Activated CD8-positive, alpha-beta T cell treated with anti-CD3 and anti-CD28 coated beads for 36 hours (primary cell): ENCODE results near the gene FSIP1. TPM values are rescaled to one million over a fixed set of nuclear protein-coding genes. Genes with fewer than 3 reads are reported as not detected.

ENCODE experiments used
- ATAC-seq: fragments of 200-7000 bp; cut with Tn5 transposase; one replicate; pipeline ENCODE4 v1.10.0; 2021; ENCODE audit warnings: mild to moderate bottlenecking, moderate library complexity
- CTCF ChIA-PET: fragments of 350-600 bp; sonication (Branson Sonifier 250); formaldehyde crosslinking; loops from one replicate; lab custom pipeline; 2021; ENCODE audit warnings: antibody characterized with exemption; lab: Charles Lee
- POLR2A ChIA-PET: fragments of 350-600 bp; sonication (Branson Sonifier 250); formaldehyde crosslinking; loops from one replicate; lab custom pipeline; 2021; ENCODE audit warnings: antibody characterized with exemption; lab: Charles Lee
- DNase-seq: peaks from one replicate; pipeline ENCODE4 v3.0.0-alpha.2; 2020
- H3K27ac Mint-ChIP-seq: one replicate; pipeline ENCODE4 v1.8.0; 2021; ENCODE audit warnings: mild to moderate bottlenecking, mixed read lengths
- H3K27me3 Mint-ChIP-seq: one replicate; pipeline ENCODE4 v1.8.0; 2021; ENCODE audit warnings: mixed read lengths
- H3K36me3 Mint-ChIP-seq: one replicate; pipeline ENCODE4 v1.8.0; 2021; ENCODE audit warnings: low read depth, mixed read lengths
- H3K4me1 Mint-ChIP-seq: one replicate; pipeline ENCODE4 v1.8.0; 2021; ENCODE audit warnings: low read depth, mixed read lengths
- H3K4me3 Mint-ChIP-seq: one replicate; pipeline ENCODE4 v1.8.0; 2021; ENCODE audit warnings: mild to moderate bottlenecking, moderate library complexity, mixed read lengths
- H3K9me3 Mint-ChIP-seq: one replicate; pipeline ENCODE4 v1.8.0; 2021; ENCODE audit warnings: mixed read lengths
- CTCF ChIP-seq: fragments of 200-600 bp; IDR thresholded peaks from one replicate; pipeline ENCODE4 v1.8.0; 2022; ENCODE audit warnings: antibody characterized with exemption, mild to moderate bottlenecking
- intact Hi-C: fragments of 100-400 bp; cut with micrococcal nuclease; formaldehyde crosslinking; loops from one replicate; pipeline ENCODE4 v1.10.0; 2022
- total RNA-seq, 2 experiments: library from RNA; stranded (reverse); gene quantifications; one replicate each; pipeline ENCODE4 v1.2.3, GENCODE V29; 2021

Gene FSIP1
- total RNA-seq, 2 experiments from 2014 or later: 0.36 to 0.43 TPM

- intact Hi-C loops: no loop called here
Measured at GRCh38 chr15:39616731-39617455, 165.7 kb downstream of the FSIP1 start.

GRCh38 chr15:39613861-39614260 is 168.8 kb downstream of the FSIP1 start:
- ATAC-seq (no peak), DNase-seq (no peak)
- ChIA-PET POLR2A (no interaction called here), CTCF (no interaction called here)
- H3K27me3 Mint-ChIP-seq: no peaks in the 10 kb centered on the region
- peaks cover 22% of the 10 kb centered on the region for H3K9me3 Mint-ChIP-seq
- peaks cover 11% of the 10 kb centered on the region for H3K36me3 Mint-ChIP-seq
- no peak for TF ChIP-seq CTCF
- intact Hi-C loops: no loop called here
- no peak overlapping the region for H3K27ac Mint-ChIP-seq
- no peaks in the 10 kb centered on the region for H3K4me1 Mint-ChIP-seq
- no peak overlapping the region for H3K4me3 Mint-ChIP-seq

More at GRCh38 chr15:39616731-39617455, 165.7 kb downstream of the FSIP1 start:
- no peak for TF ChIP-seq CTCF
- no peak overlapping the region for H3K27ac Mint-ChIP-seq
- POLR2A ChIA-PET: no interaction called here
- H3K27me3 Mint-ChIP-seq: no peaks in the 10 kb centered on the region
- H3K4me1 Mint-ChIP-seq: peaks cover under 1% of the 10 kb centered on the region
- CTCF ChIA-PET: interaction anchor here (1.2 kb wide), 1 partner anchor 140 kb away, joined by 3 read pairs; no protein-coding TSS in a partner anchor
- H3K9me3 Mint-ChIP-seq: peaks cover 18% of the 10 kb centered on the region
- peaks cover 4% of the 10 kb centered on the region for H3K36me3 Mint-ChIP-seq
- DNase-seq (no peak), ATAC-seq (no peak)
- H3K4me3 Mint-ChIP-seq: no peak overlapping the region

- intact Hi-C loops: no loop called here
- no peak for DNase-seq
- no peak overlapping the region for H3K4me3 Mint-ChIP-seq
- ChIA-PET POLR2A (interaction anchor here (0.7 kb wide), 1 partner anchor 24 kb away, joined by 4 read pairs; no protein-coding TSS in a partner anchor), CTCF (no interaction called here)
- peaks cover 11% of the 10 kb centered on the region for H3K36me3 Mint-ChIP-seq
- no peaks in the 10 kb centered on the region for H3K27me3 Mint-ChIP-seq
- H3K9me3 Mint-ChIP-seq: peaks cover 22% of the 10 kb centered on the region
- no peak for ATAC-seq
- H3K27ac Mint-ChIP-seq: no peak overlapping the region
- peaks cover 2% of the 10 kb centered on the region for H3K4me1 Mint-ChIP-seq
- TF ChIP-seq CTCF: no peak
Measured at GRCh38 chr15:39613271-39613670, 169.4 kb downstream of the FSIP1 start.

- CTCF ChIA-PET: interaction anchor here (1.2 kb wide), 1 partner anchor 28 kb away, joined by 3 read pairs; no protein-coding TSS in a partner anchor
- peaks cover 11% of the 10 kb centered on the region for H3K36me3 Mint-ChIP-seq
- POLR2A ChIA-PET: interaction anchor here (0.9 kb wide), 1 partner anchor 28 kb away, joined by 3 read pairs; no protein-coding TSS in a partner anchor
- no peak overlapping the region for H3K27ac Mint-ChIP-seq
- peaks cover 22% of the 10 kb centered on the region for H3K9me3 Mint-ChIP-seq
- H3K4me3 Mint-ChIP-seq: no peak overlapping the region
- TF ChIP-seq CTCF: no peak
- ATAC-seq (no peak), DNase-seq (no peak)
- no peaks in the 10 kb centered on the region for H3K27me3 Mint-ChIP-seq
- H3K4me1 Mint-ChIP-seq: peaks cover 2% of the 10 kb centered on the region
- intact Hi-C loops: no loop called here
Measured at GRCh38 chr15:39610665-39611064, 172.0 kb downstream of the FSIP1 start.
